MM.1S (cell line): Measurements from ENCODE around the gene ALPL.

ENCODE experiments used
- DNase-seq: peaks from one replicate; pipeline ENCODE4 v3.0.0-alpha.2; 2015
- H2AFZ ChIP-seq: fragments of 300-600 bp; sonication (generic); 2 replicates; pipeline ENCODE4 v1.6.0; 2016; ENCODE audit warnings: antibody characterized with exemption, low read length
- H3F3A ChIP-seq: fragments of 300-600 bp; sonication (generic); 2 replicates; pipeline ENCODE4 v1.6.1; 2016; ENCODE audit warnings: mild to moderate bottlenecking, antibody characterized with exemption, low read length, moderate library complexity, mixed read lengths; ENCODE audit not compliant: insufficient read depth
- H3K27ac ChIP-seq: fragments of 300-600 bp; sonication (generic); 2 replicates; pipeline ENCODE4 v1.5.1; 2016; ENCODE audit warnings: mild to moderate bottlenecking, low read length
- H3K27me3 ChIP-seq: fragments of 300-600 bp; sonication (generic); replicated peaks from 2 replicates; pipeline ENCODE4 v1.6.0; 2016; ENCODE audit warnings: low read length; ENCODE audit not compliant: insufficient read depth
- H3K36me3 ChIP-seq: fragments of 300-600 bp; sonication (generic); replicated peaks from 2 replicates; pipeline ENCODE4 v1.6.1; 2016; ENCODE audit warnings: mild to moderate bottlenecking, low read length, mixed read lengths; ENCODE audit not compliant: insufficient read depth
- H3K4me1 ChIP-seq: fragments of 300-600 bp; sonication (generic); 2 replicates; pipeline ENCODE4 v1.6.1; 2016; ENCODE audit warnings: low read length, mixed read lengths
- H3K4me2 ChIP-seq: fragments of 300-600 bp; sonication (generic); 2 replicates; pipeline ENCODE4 v1.6.0; 2016; ENCODE audit warnings: low read depth, low read length
- H3K4me3 ChIP-seq: fragments of 300-600 bp; sonication (generic); 2 replicates; pipeline ENCODE4 v1.5.1; 2016; ENCODE audit warnings: low read length, mixed read lengths
- H3K79me2 ChIP-seq: fragments of 300-600 bp; sonication (generic); 2 replicates; pipeline ENCODE4 v1.6.1; 2016; ENCODE audit warnings: mixed run types, low read length, mixed read lengths
- H3K9ac ChIP-seq: fragments of 300-600 bp; sonication (generic); 2 replicates; pipeline ENCODE4 v1.6.1; 2016; ENCODE audit warnings: low read length, mixed read lengths
- H3K9me2 ChIP-seq: fragments of 300-600 bp; sonication (generic); replicated peaks from 2 replicates; pipeline ENCODE4 v1.6.1; 2016; ENCODE audit warnings: mild to moderate bottlenecking, low read length, mixed read lengths; ENCODE audit not compliant: insufficient read depth
- H3K9me3 ChIP-seq: fragments of 300-600 bp; sonication (generic); replicated peaks from 2 replicates; pipeline ENCODE4 v1.6.1; 2016; ENCODE audit warnings: mild to moderate bottlenecking, low read length, mixed read lengths; ENCODE audit not compliant: insufficient read depth
- H4K20me1 ChIP-seq: fragments of 300-600 bp; sonication (generic); 2 replicates; pipeline ENCODE4 v1.6.1; 2016; ENCODE audit warnings: mild to moderate bottlenecking, low read length, moderate library complexity, mixed read lengths; ENCODE audit not compliant: insufficient read depth
- CTCF ChIP-seq: fragments of 300-600 bp; sonication (generic); IDR thresholded peaks from 2 replicates; pipeline ENCODE4 v1.5.1; 2016; ENCODE audit warnings: antibody characterized with exemption, low read length, mixed read lengths
- EZH2 ChIP-seq: fragments of 300-600 bp; sonication (generic); optimal IDR thresholded peaks from 2 replicates; pipeline ENCODE3; 2017; ENCODE audit warnings: low read depth, mild to moderate bottlenecking, antibody characterized with exemption, low read length, mixed read lengths
- EZH2phosphoT487 ChIP-seq: fragments of 300-600 bp; sonication (generic); IDR thresholded peaks from 2 replicates; pipeline ENCODE4 v1.6.1; 2018; ENCODE audit warnings: antibody characterized with exemption, low read length

The ALPL gene

GRCh38 chr1:21534674-21535378 is 25.6 kb downstream of the ALPL start:
- no peak overlapping the region for H3K4me3 ChIP-seq
- H3K9ac ChIP-seq = no peak overlapping the region
- H3K27ac ChIP-seq = no peak overlapping the region
- no peak overlapping the region for H3K4me2 ChIP-seq
- no peaks in the 10 kb centered on the region for H3K36me3 ChIP-seq
- peaks cover 82% of the 10 kb centered on the region for H3K27me3 ChIP-seq
- H3K79me2 ChIP-seq = no peaks in the 10 kb centered on the region
- H3K9me3 ChIP-seq = no peaks in the 10 kb centered on the region
- DNase-seq = peak; percentile 50
- no peaks in the 10 kb centered on the region for H3K4me1 ChIP-seq
- H4K20me1 ChIP-seq = no peaks in the 10 kb centered on the region
- no peaks in the 10 kb centered on the region for H3K9me2 ChIP-seq
- H3F3A ChIP-seq = no peaks in the 10 kb centered on the region
- TF ChIP-seq EZH2phosphoT487 = no peak
- peak; percentile 64 for TF ChIP-seq CTCF
- no peak for TF ChIP-seq EZH2
- no peak overlapping the region for H2AFZ ChIP-seq

GRCh38 chr1:21536218-21536617 is 27.0 kb downstream of the ALPL start:
- Histone ChIP-seq H3K4me1 (no peaks in the 10 kb centered on the region), H3K9me2 (no peaks in the 10 kb centered on the region), H3F3A (no peaks in the 10 kb centered on the region), H3K9ac (no peak overlapping the region), H3K27me3 (peaks cover 83% of the 10 kb centered on the region), H3K27ac (no peak overlapping the region), H3K79me2 (no peaks in the 10 kb centered on the region), H4K20me1 (no peaks in the 10 kb centered on the region), H2AFZ (no peak overlapping the region), H3K9me3 (no peaks in the 10 kb centered on the region), H3K4me2 (no peak overlapping the region), H3K36me3 (no peaks in the 10 kb centered on the region), H3K4me3 (no peak overlapping the region)
- DNase-seq = no peak
- no peak for TF ChIP-seq CTCF
- TF ChIP-seq EZH2phosphoT487 = no peak
- no peak for TF ChIP-seq EZH2

- no peak for TF ChIP-seq EZH2
- no peak for TF ChIP-seq CTCF
- TF ChIP-seq EZH2phosphoT487 = no peak
- DNase-seq = no peak
- Histone ChIP-seq H3K27me3 (peaks cover 85% of the 10 kb centered on the region), H2AFZ (no peak overlapping the region), H3K79me2 (no peaks in the 10 kb centered on the region), H3K4me3 (no peak overlapping the region), H3K27ac (no peak overlapping the region), H4K20me1 (no peaks in the 10 kb centered on the region), H3F3A (no peaks in the 10 kb centered on the region), H3K9ac (no peak overlapping the region), H3K4me2 (no peak overlapping the region), H3K9me3 (no peaks in the 10 kb centered on the region), H3K36me3 (no peaks in the 10 kb centered on the region), H3K9me2 (no peaks in the 10 kb centered on the region), H3K4me1 (no peaks in the 10 kb centered on the region)
These were observed 28.3 kb downstream of the ALPL start for GRCh38 chr1:21537511-21537931.
